Esophagus muscularis mucosa (tissue), 4 donors: ENCODE data around the gene ADSS1. TPM values are rescaled to one million over a fixed set of nuclear protein-coding genes. Genes with fewer than 3 reads are reported as not detected.

Source experiments
- DNase-seq: peaks from one replicate; pipeline ENCODE4 v3.0.0-alpha.2; 2017; ENCODE audit errors: extremely low spot score
- H3K27ac ChIP-seq, 4 donors: fragments of 200-600 bp; sonication (generic); replicated peaks in 1 of 4; 1 replicate in 3 of 4; 2 replicates in 1 of 4; pipeline ENCODE4 v1.5.1; 2016 to 2019; ENCODE audit warnings: mild to moderate bottlenecking in 1 of 4
- H3K27me3 ChIP-seq, 4 donors: fragments of 200-600 bp; sonication (generic); one replicate each; pipeline versions ENCODE4 v1.5.1 to v1.6.0; 2016 to 2019
- H3K36me3 ChIP-seq, 4 donors: fragments of 200-600 bp; sonication (generic); one replicate each; pipeline ENCODE4 v1.5.1; 2016 to 2019
- H3K4me1 ChIP-seq, 4 donors: fragments of 200-600 bp; sonication (generic); one replicate each; pipeline ENCODE4 v1.5.1; 2016 to 2019
- H3K4me3 ChIP-seq, 4 donors: fragments of 200-600 bp; sonication (generic); 1 replicate in 2 of 4; 2 replicates in 2 of 4; pipeline ENCODE4 v1.5.1; 2016 to 2019; ENCODE audit warnings: mild to moderate bottlenecking in 4 of 4, moderate library complexity in 1 of 4
- H3K9me3 ChIP-seq, 4 donors: fragments of 200-600 bp; sonication (generic); 1 replicate in 3 of 4; 2 replicates in 1 of 4; pipeline ENCODE4 v1.5.1; 2016 to 2019
- EP300 ChIP-seq: sonication (generic); formaldehyde crosslinking; IDR thresholded peaks from one replicate; pipeline ENCODE4 v1.6.1; 2017; ENCODE audit warnings: antibody characterized with exemption
- POLR2A ChIP-seq: fragments of 450-650 bp; IDR thresholded peaks from one replicate; pipeline ENCODE4 v1.6.1; 2017; ENCODE audit warnings: antibody characterized with exemption, moderate library complexity, mild to moderate bottlenecking, low read depth
- POLR2AphosphoS5 ChIP-seq, 2 donors: sonication (generic); formaldehyde crosslinking; IDR thresholded peaks; one replicate each; pipeline ENCODE4 v1.6.1; 2017; ENCODE audit warnings: antibody characterized with exemption in 2 of 2
- WGBS: methylation state at CpG from one replicate; pipeline ENCODE4 v1.1.5; 2018; 5-methylcytosine and 5-hydroxymethylcytosine counted together
- intact Hi-C: fragments of 100-400 bp; cut with DNase I; formaldehyde crosslinking; loops from one replicate; pipeline ENCODE4 v1.15.1; 2023
- total RNA-seq, 4 donors: library from RNA; depleted of rRNA; stranded (reverse); fragments of >200 nt; gene quantifications; one replicate each; pipeline versions ENCODE4 v1.1.0 to v1.2.1, GENCODE V29; 2016
- TF ChIP-seq, protein P1 (sequence below), 3 experiments: fragments of 200-600 bp in 2 of 3; fragments of 450-650 bp in 1 of 3; sonication (generic) in 2 of 3; IDR thresholded peaks; one replicate each; pipeline ENCODE4 v1.5.1; 2017 to 2019; ENCODE audit warnings: antibody characterized with exemption in 3 of 3, mild to moderate bottlenecking in 2 of 3, moderate library complexity in 1 of 3

ADSS1 gene
- total RNA-seq, 4 donors from 2014 or later: 4.3 to 7.9 (median 5.7) TPM

DNA sequence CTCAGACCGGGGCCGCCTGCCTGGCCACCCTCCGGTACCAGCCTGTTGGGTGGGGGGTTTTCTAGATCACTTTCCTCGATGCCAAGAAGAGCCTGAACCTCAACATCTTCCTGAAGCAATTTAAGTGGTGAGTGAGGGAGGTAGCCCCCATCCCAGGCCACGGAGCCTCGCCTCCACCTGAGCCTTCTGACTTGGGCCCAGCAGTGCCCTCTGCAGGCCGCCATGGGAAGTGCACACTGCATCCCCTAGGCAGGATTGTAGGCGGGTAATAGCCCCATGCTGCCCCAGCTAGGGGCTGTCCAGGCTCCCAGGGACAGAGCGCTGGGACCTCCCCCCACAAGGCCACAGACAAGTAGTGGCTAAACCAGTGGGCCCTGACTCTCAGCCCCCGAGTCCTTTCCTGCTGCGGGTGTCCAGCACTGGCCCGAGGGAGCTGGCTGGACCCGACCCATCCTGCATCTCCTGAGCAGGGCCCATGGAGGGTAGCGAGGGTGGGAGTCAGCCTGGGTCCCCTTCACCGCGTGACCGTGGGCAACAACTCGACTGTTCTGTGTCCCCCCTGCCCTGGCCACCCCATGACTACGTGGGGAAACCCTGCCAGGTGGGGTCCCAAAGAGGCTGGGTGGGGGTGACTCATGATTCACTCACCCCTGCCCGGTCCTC, 15.3 kb upstream of the ADSS1 start:
- no peaks in the 10 kb centered on the region for H3K9me3 ChIP-seq
- intact Hi-C loops: loop anchor here (1.0 to 5.0 kb wide), 2 partner anchors 41 to 58 kb away; no protein-coding TSS in a partner anchor
- peaks cover 35 to 86% (median 76%) of the 10 kb centered on the region in 4 donors for H3K36me3 ChIP-seq
- H3K27ac ChIP-seq: no peak overlapping the region
- H3K4me1 ChIP-seq: peaks cover 11 to 31% (median 20%) of the 10 kb centered on the region in 4 donors
- no peak for TF ChIP-seq POLR2A
- TF ChIP-seq, protein P1, sequence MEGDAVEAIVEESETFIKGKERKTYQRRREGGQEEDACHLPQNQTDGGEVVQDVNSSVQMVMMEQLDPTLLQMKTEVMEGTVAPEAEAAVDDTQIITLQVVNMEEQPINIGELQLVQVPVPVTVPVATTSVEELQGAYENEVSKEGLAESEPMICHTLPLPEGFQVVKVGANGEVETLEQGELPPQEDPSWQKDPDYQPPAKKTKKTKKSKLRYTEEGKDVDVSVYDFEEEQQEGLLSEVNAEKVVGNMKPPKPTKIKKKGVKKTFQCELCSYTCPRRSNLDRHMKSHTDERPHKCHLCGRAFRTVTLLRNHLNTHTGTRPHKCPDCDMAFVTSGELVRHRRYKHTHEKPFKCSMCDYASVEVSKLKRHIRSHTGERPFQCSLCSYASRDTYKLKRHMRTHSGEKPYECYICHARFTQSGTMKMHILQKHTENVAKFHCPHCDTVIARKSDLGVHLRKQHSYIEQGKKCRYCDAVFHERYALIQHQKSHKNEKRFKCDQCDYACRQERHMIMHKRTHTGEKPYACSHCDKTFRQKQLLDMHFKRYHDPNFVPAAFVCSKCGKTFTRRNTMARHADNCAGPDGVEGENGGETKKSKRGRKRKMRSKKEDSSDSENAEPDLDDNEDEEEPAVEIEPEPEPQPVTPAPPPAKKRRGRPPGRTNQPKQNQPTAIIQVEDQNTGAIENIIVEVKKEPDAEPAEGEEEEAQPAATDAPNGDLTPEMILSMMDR (IDR thresholded peaks at IDR 0.05): peak in 2 of 3 experiments; percentile 96 to 97
- TF ChIP-seq EP300: no peak
- peak in 1 of 2 donors; percentile 43 for TF ChIP-seq POLR2AphosphoS5 (IDR thresholded peaks at IDR 0.05)
- no peak overlapping the region for H3K4me3 ChIP-seq
- no peaks in the 10 kb centered on the region for H3K27me3 ChIP-seq
- 48% methylated on average over 5 of the region's 20 CpGs for WGBS
- DNase-seq: no peak

DNA sequence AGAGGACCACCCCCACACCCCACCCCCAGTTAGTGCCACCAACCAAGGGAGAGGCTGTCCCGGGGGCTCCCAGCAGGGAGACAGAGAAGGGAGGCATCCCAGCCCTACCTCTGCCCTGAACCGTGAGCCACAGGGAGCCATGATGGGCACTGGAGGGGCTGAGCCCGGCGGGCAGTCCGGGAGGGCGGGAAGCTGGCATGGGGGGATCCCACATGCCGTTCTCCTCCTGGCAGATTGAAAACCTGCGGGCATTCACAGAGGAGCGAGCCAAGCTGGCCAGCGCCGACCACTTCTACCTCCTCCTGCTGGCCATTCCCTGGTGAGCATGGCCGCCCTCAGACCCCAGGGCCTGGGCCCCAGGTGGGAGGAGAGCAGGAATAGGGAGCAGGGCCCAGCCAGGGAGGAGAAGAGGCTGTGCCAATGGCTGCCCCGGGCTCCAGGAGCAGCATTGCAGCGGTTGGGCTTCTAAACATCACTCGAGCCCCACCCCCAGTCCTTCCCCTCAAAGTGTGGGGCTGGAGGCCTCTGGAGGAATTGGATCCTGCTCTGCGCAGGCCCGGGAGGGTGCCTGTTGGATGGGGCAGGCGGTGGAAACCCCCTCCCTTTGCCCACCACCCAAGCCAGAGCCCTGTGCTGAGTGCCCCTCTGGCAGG, 14.5 kb upstream of the ADSS1 start:
- H3K27ac ChIP-seq: no peak overlapping the region
- H3K4me1 ChIP-seq: peaks cover 11 to 31% (median 20%) of the 10 kb centered on the region in 4 donors
- no peaks in the 10 kb centered on the region for H3K9me3 ChIP-seq
- no peak for TF ChIP-seq EP300
- TF ChIP-seq, protein P1 (IDR thresholded peaks at IDR 0.05): no peak
- TF ChIP-seq POLR2A: no peak
- TF ChIP-seq POLR2AphosphoS5 (IDR thresholded peaks at IDR 0.05): no peak
- H3K36me3 ChIP-seq: peaks cover 38 to 86% (median 76%) of the 10 kb centered on the region in 4 donors
- 68% methylated on average over 12 of the region's 18 CpGs for WGBS
- DNase-seq: no peak
- no peak overlapping the region for H3K4me3 ChIP-seq
- intact Hi-C loops: loop anchor here (5.0 kb wide), 1 partner anchor 42 kb away; no protein-coding TSS in a partner anchor
- H3K27me3 ChIP-seq: no peaks in the 10 kb centered on the region

DNA sequence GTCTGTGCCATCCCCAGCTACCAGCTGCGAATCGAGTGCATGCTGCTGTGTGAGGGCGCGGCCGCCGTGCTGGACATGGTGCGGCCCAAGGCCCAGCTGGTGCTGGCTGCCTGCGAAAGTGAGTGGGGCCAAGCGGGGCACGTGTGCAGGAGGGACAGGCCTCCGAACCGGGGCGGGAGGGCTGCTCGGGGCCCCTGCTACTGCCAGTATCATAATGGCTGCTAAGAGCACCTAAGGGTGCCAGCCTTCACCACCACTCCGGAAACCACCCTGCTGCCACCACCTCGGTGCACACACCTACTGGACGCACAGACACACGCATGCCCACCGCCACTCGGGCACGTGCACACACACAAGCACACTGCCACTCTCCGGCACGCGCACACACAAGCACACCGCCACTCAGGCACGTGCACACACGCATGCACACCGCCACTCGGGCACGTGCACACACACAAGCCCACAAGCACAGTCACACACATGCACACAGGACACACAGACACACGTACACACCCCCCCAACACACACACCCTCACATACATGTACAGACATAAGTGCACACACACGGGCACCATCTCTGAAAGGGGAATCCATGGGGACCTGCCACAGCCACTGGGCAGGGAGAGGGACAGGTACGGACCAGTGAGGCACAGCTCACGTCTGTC, 13.8 kb upstream of the ADSS1 start:
- WGBS: 91% methylated on average over 31 of the region's 34 CpGs
- Histone ChIP-seq H3K4me1 (peaks cover 11 to 31% (median 20%) of the 10 kb centered on the region in 4 donors), H3K4me3 (no peak overlapping the region), H3K9me3 (no peaks in the 10 kb centered on the region), H3K36me3 (peaks cover 44 to 86% (median 76%) of the 10 kb centered on the region in 4 donors), H3K27ac (no peak overlapping the region), H3K27me3 (no peaks in the 10 kb centered on the region)
- DNase-seq: no peak
- TF ChIP-seq EP300 (no peak), POLR2AphosphoS5 (IDR thresholded peaks at IDR 0.05) (no peak), POLR2A (no peak)
- TF ChIP-seq, protein P1 (IDR thresholded peaks at IDR 0.05): no peak
- intact Hi-C loops: no loop called here

DNA sequence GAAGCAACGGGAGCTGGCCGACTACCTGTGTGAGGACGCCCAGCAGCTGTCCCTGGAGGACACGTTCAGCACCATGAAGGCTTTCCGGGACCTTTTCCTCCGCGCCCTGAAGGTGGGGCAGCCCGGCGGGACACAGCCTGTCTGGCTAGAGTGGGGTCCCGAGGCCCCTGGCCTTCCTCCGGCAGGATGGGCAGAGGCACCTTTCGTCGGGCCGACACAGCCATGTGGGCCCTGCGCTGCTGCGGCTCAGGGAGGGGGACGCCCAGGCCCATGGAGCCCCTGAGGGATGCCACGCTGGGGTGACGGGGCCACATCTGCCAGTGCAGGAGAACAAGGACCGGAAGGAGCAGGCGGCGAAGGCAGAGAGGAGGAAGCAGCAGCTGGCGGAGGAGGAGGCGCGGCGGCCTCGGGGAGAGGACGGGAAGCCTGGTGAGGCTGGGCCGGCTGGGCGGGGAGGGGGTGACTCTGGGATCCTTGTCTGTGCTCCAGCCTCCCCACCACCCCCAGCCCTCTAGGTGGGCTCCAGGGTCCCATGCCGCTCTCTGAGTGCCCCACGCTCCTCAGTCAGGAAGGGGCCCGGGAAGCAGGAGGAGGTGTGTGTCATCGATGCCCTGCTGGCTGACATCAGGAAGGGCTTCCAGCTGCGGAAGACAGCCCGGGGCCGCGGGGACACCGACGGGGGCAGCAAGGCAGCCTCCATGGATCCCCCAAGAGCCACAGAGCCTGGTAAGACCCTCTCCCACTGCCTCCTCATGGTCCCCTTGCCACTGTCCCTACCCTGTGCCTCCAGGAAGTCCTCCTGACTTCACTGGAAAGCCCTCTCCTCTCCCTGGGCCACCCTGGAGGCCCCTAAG, 10.9 kb upstream of the ADSS1 start:
- WGBS: 93% methylated on average over 35 of the region's 40 CpGs
- Histone ChIP-seq H3K4me1 (peaks cover 6 to 19% (median 15%) of the 10 kb centered on the region in 4 donors), H3K9me3 (no peaks in the 10 kb centered on the region), H3K4me3 (no peak overlapping the region), H3K27ac (no peak overlapping the region), H3K27me3 (no peaks in the 10 kb centered on the region), H3K36me3 (peaks cover 47 to 89% (median 81%) of the 10 kb centered on the region in 4 donors)
- DNase-seq: no peak
- TF ChIP-seq POLR2AphosphoS5 (IDR thresholded peaks at IDR 0.05): no peak
- TF ChIP-seq, protein P1 (IDR thresholded peaks at IDR 0.05): no peak
- no peak for TF ChIP-seq POLR2A
- TF ChIP-seq EP300: no peak
- intact Hi-C loops: no loop called here
